Measurements from ENCODE around the gene B3GALT6. TPM values are rescaled to one million over a fixed set of nuclear protein-coding genes. Genes with fewer than 3 reads are reported as not detected.

Gene B3GALT6
- total and polyA plus RNA-seq, 8 donors: 1.8 to 13.8 (median 7.5) TPM; not detected in 1

DNA sequence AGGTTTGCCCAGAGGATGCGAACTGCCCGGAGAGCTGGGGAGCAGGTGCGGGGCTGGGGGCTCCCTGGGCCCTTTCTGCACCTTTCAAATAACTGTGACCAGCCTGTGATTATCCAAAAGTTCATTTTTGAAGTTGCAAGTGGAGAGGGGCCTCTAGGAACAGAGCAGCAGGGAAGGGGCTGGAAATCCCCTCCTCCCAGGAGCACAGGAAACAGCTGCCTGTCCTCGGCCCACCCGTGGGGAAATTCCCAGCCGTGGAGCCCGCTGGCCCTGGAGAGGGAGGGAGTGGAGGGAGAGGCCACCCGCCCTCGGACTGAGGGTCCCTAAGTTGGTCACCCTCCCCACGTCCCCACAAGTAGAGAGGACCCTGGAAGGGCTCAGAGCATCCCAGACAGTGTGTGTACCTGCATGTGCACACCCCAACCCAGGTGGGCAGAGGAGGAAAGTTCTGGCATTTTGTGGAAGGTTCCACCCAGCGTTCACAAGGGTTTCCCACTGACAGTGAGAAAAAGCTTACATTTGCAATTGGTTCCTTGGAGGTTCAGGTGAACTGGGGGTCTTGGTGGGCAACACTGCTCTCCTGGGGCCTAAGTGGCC lies 16.9 kb upstream of the B3GALT6 start:
- Histone ChIP-seq H3K27ac (no peak overlapping the region), H3K9me3 (no peaks in the 10 kb centered on the region), H3K4me1 (peaks cover 4 to 37% (median 25%) of the 10 kb centered on the region in 4 donors), H3K4me3 (no peak overlapping the region), H3K36me3 (peaks cover 25 to 51% (median 49%) of the 10 kb centered on the region in 4 donors), H3K27me3 (peaks cover 0 to 13% (median 0%) of the 10 kb centered on the region in 3 donors)
- intact Hi-C loops (cut with DNase I; ENCODE audit: low total_unique reads): no loop called here
- no peak for DNase-seq
- no peak for TF ChIP-seq EP300 (IDR thresholded peaks at IDR 0.05)
- 39 to 55% (median 47%) methylated on average over 9 to 11 of the region's 11 CpGs for WGBS, 5 donors

- WGBS, 5 donors: 89 to 94% (median 91%) methylated on average over 5 to 21 of the region's 21 CpGs
- no peaks in the 10 kb centered on the region for H3K9me3 ChIP-seq
- no peak overlapping the region for H3K4me3 ChIP-seq
- TF ChIP-seq CTCF (IDR thresholded peaks at IDR 0.05) (no peak), POLR2A (IDR thresholded peaks at IDR 0.05) (no peak), EP300 (IDR thresholded peaks at IDR 0.05) (no peak), POLR2AphosphoS5 (IDR thresholded peaks at IDR 0.05) (no peak)
- H3K36me3 ChIP-seq: peaks cover 25 to 59% (median 57%) of the 10 kb centered on the region in 4 donors
- H3K27me3 ChIP-seq: peaks cover 0 to 13% (median 0%) of the 10 kb centered on the region in 3 donors
- peak overlapping the region in 1 of 5 donors; percentile 42 for H3K27ac ChIP-seq
- intact Hi-C loops (cut with DNase I; ENCODE audit: low total_unique reads): no loop called here
- H3K4me1 ChIP-seq: peaks cover 4 to 37% (median 25%) of the 10 kb centered on the region in 4 donors
- DNase-seq: no peak
Measured at GRCh38 chr1:1215881-1216605, 16.0 kb upstream of the B3GALT6 start.

GRCh38 chr1:1216770-1217620 lies 15.0 kb upstream of the B3GALT6 start:
- peak overlapping the region in 1 of 5 donors; percentile 42 for H3K27ac ChIP-seq
- intact Hi-C loops (cut with DNase I; ENCODE audit: low total_unique reads): no loop called here
- H3K27me3 ChIP-seq: peaks cover 0 to 13% (median 0%) of the 10 kb centered on the region in 3 donors
- no peaks in the 10 kb centered on the region for H3K9me3 ChIP-seq
- peaks cover 4 to 37% (median 27%) of the 10 kb centered on the region in 4 donors for H3K4me1 ChIP-seq
- peaks cover 27 to 69% (median 67%) of the 10 kb centered on the region in 4 donors for H3K36me3 ChIP-seq
- H3K4me3 ChIP-seq: no peak overlapping the region
- no peak for TF ChIP-seq CTCF (IDR thresholded peaks at IDR 0.05)
- no peak for TF ChIP-seq POLR2AphosphoS5 (IDR thresholded peaks at IDR 0.05)
- DNase-seq: no peak
- 82 to 91% (median 89%) methylated on average over 37 to 74 of the region's 74 CpGs for WGBS, 5 donors

GRCh38 chr1:1217621-1218523 lies 14.2 kb upstream of the B3GALT6 start:
- TF ChIP-seq POLR2A (IDR thresholded peaks at IDR 0.05) (no peak), POLR2AphosphoS5 (IDR thresholded peaks at IDR 0.05) (no peak), CTCF (IDR thresholded peaks at IDR 0.05) (no peak), EP300 (IDR thresholded peaks at IDR 0.05) (no peak)
- Histone ChIP-seq H3K4me1 (peaks cover 4 to 38% (median 31%) of the 10 kb centered on the region in 4 donors), H3K36me3 (peaks cover 36 to 78% (median 76%) of the 10 kb centered on the region in 4 donors), H3K27me3 (peaks cover 0 to 13% (median 0%) of the 10 kb centered on the region in 3 donors), H3K9me3 (no peaks in the 10 kb centered on the region), H3K27ac (no peak overlapping the region), H3K4me3 (no peak overlapping the region)
- WGBS, 5 donors: 90 to 93% (median 90%) methylated on average over 51 to 52 of the region's 52 CpGs
- intact Hi-C loops (cut with DNase I; ENCODE audit: low total_unique reads): no loop called here
- DNase-seq: no peak

All from stomach (tissue), 9 donors.